ENCODE measurements around the gene NACC1. TPM values are rescaled to one million over a fixed set of nuclear protein-coding genes. Genes with fewer than 3 reads are reported as not detected.

Gene NACC1
- total and polyA plus RNA-seq, 7 donors, result 11.9 to 63.4 (median 43.5) TPM

DNA sequence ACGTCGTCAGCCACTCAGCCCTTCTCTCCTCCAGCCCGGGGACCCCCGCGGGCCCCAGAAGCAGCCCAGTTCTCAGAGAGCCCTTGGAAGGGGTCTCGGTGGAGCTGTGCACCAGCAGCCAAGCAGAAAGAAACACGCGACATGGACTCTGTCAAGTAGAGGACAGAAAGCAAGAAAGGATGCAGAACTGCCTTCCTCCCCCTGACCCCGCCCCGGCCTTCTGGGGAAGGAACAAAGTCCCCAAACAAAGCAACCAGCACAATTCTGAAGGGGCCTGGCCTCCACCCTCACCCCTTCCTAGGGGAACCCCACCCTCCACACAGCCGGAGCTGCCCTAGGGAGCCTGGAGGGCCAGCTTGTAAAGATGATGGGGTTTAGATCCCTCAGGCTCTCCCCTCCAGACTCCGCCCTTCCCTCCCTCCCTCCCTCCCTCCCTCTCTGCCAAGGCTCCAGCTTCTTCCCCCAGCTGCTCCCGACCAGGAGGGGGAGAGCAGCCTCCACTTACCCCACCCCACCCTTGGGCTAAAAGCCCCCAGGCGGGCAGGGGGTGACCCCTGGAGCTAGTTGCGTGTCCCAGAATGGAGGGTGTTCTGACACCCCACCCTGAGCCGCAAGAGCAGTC lies 23.2 kb upstream of the NACC1 start:
- peaks cover 29% of the 10 kb centered on the region for H3K4me1 ChIP-seq
- WGBS, 3 donors, result 71 to 74% (median 72%) methylated on average over 14 to 16 of the region's 16 CpGs
- no peak overlapping the region for H3K27ac ChIP-seq
- DNase-seq (no peak), ATAC-seq (no peak)
- H3K27me3 ChIP-seq (ENCODE audit: insufficient read depth in 3 of 3, low read length in 2 of 3), result no peaks in the 10 kb centered on the region
- H3K4me3 ChIP-seq, result peak overlapping the region; percentile 15
- no peaks in the 10 kb centered on the region for H3K9me3 ChIP-seq
- H3K36me3 ChIP-seq (ENCODE audit: insufficient read depth in 1 of 2, low read depth in 1 of 2), result peaks cover 0 to 44% of the 10 kb centered on the region in 2 donors
- no peak for TF ChIP-seq CTCF (IDR thresholded peaks at IDR 0.05)
- intact Hi-C loops (cut with DNase I), result no loop called here

- 70 to 79% (median 73%) methylated on average over 24 to 25 of the region's 25 CpGs for WGBS, 3 donors
- Histone ChIP-seq H3K27ac (no peak overlapping the region), H3K36me3 (ENCODE audit: insufficient read depth in 1 of 2, low read depth in 1 of 2) (peaks cover 0 to 38% of the 10 kb centered on the region in 2 donors), H3K4me3 (peak overlapping the region; percentile 15), H3K27me3 (ENCODE audit: insufficient read depth in 3 of 3, low read length in 2 of 3) (no peaks in the 10 kb centered on the region), H3K9me3 (no peaks in the 10 kb centered on the region), H3K4me1 (peaks cover 29% of the 10 kb centered on the region)
- TF ChIP-seq CTCF (IDR thresholded peaks at IDR 0.05), result no peak
- intact Hi-C loops (cut with DNase I), result no loop called here
- ATAC-seq (no peak), DNase-seq (no peak)
Measured at GRCh38 chr19:13095393-13095784, 22.7 kb upstream of the NACC1 start.

GRCh38 chr19:13095934-13096927 lies 21.8 kb upstream of the NACC1 start:
- 74 to 76% (median 75%) methylated on average over 42 to 44 of the region's 44 CpGs for WGBS, 3 donors
- ATAC-seq (no peak), DNase-seq (no peak)
- intact Hi-C loops (cut with DNase I), result no loop called here
- Histone ChIP-seq H3K27me3 (ENCODE audit: insufficient read depth in 3 of 3, low read length in 2 of 3) (no peaks in the 10 kb centered on the region), H3K4me3 (peak overlapping the region; percentile 45), H3K9me3 (no peaks in the 10 kb centered on the region), H3K27ac (peak overlapping the region; percentile 30), H3K36me3 (ENCODE audit: insufficient read depth in 1 of 2, low read depth in 1 of 2) (peaks cover 0 to 30% of the 10 kb centered on the region in 2 donors), H3K4me1 (peaks cover 22% of the 10 kb centered on the region)
- TF ChIP-seq CTCF (IDR thresholded peaks at IDR 0.05), result no peak

DNA sequence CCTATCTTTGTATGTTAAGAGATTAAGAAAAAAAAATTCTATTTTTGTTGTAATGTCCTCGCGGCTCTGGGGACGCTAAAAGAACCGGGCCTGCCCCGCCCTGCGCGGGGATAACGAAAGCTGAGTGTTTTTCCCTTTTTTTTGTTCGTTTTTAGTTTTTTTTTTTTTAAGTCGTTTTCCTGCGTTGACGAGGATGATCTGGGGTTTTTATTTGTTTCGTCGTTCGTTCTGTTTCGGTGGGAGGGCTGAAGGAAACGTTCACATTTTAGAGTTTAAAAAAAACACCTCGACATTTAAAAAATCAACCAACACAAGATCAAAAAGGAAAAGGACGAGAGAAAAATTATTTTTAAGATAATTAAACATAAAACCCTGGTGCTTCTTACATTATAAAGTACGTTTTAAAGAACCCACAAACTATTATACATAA lies 21.0 kb upstream of the NACC1 start:
- H3K27ac ChIP-seq, result no peak overlapping the region
- H3K9me3 ChIP-seq, result no peaks in the 10 kb centered on the region
- 66 to 71% (median 68%) methylated on average over 20 of the region's 20 CpGs for whole genome bisulfite sequencing, 3 donors
- peaks cover 21% of the 10 kb centered on the region for H3K4me1 ChIP-seq
- H3K36me3 ChIP-seq (ENCODE audit: insufficient read depth in 1 of 2, low read depth in 1 of 2), result peaks cover 0 to 23% of the 10 kb centered on the region in 2 donors
- intact Hi-C loops (cut with DNase I), result no loop called here
- peak overlapping the region; percentile 45 for H3K4me3 ChIP-seq
- no peak for TF ChIP-seq CTCF (IDR thresholded peaks at IDR 0.05)
- no peak for ATAC-seq
- no peaks in the 10 kb centered on the region for H3K27me3 ChIP-seq (ENCODE audit: insufficient read depth in 3 of 3, low read length in 2 of 3)
- no peak for DNase-seq

Measured in psoas muscle (tissue), 8 donors.